SK-N-SH treated with all-trans-retinoic acid at 6 μM for 48 hours (cell line): ENCODE results near the gene PDCD7.

Experiments
- ARNTL ChIP-seq: fragments of 450-650 bp; formaldehyde crosslinking; IDR thresholded peaks from 2 replicates; pipeline ENCODE4 v1.5.0; 2020; ENCODE audit warnings: low read depth, mild to moderate bottlenecking, moderate library complexity, borderline replicate concordance
- RARB ChIP-seq: fragments of 250-450 bp; sonication (Bioruptor Pico); IDR thresholded peaks from 2 replicates; pipeline ENCODE4 v1.8.0; 2021; ENCODE audit warnings: mild to moderate bottlenecking, moderate library complexity
- SNAI2 ChIP-seq: fragments of 250-450 bp; sonication (Bioruptor Pico); IDR thresholded peaks from 2 replicates; pipeline ENCODE4 v1.5.0; 2020; ENCODE audit warnings: mild to moderate bottlenecking, moderate library complexity
- ZFP30 ChIP-seq: fragments of 450-650 bp; formaldehyde crosslinking; IDR thresholded peaks from 2 replicates; pipeline ENCODE4 v1.5.0; 2022; ENCODE audit warnings: mild to moderate bottlenecking, moderate library complexity
- ZNF565 ChIP-seq: fragments of 450-650 bp; formaldehyde crosslinking; conservative IDR thresholded peaks from 2 replicates; pipeline ENCODE4 v1.5.0; 2020; ENCODE audit warnings: low read depth, mild to moderate bottlenecking, moderate library complexity
- ZNF70 ChIP-seq: fragments of 450-650 bp; formaldehyde crosslinking; IDR thresholded peaks from 2 replicates; pipeline ENCODE4 v1.5.0; 2020; ENCODE audit warnings: mild to moderate bottlenecking, moderate library complexity
- TF ChIP-seq, protein P1 (sequence below): fragments of 250-450 bp; sonication (Bioruptor Pico); IDR thresholded peaks from 2 replicates; pipeline ENCODE4 v1.8.0; 2020; ENCODE audit warnings: mild to moderate bottlenecking, moderate library complexity, borderline replicate concordance
- TF ChIP-seq, protein P2 (sequence below): fragments of 250-450 bp; sonication (Bioruptor Pico); IDR thresholded peaks from 2 replicates; pipeline ENCODE4 v1.8.0; 2021; ENCODE audit warnings: low read depth, mild to moderate bottlenecking, moderate library complexity, borderline replicate concordance
- TF ChIP-seq, protein P3 (sequence below): fragments of 250-450 bp; sonication (Bioruptor Pico); IDR thresholded peaks from 2 replicates; pipeline ENCODE4 v1.5.1; 2020; ENCODE audit warnings: low read depth, mild to moderate bottlenecking, moderate library complexity

DNA sequence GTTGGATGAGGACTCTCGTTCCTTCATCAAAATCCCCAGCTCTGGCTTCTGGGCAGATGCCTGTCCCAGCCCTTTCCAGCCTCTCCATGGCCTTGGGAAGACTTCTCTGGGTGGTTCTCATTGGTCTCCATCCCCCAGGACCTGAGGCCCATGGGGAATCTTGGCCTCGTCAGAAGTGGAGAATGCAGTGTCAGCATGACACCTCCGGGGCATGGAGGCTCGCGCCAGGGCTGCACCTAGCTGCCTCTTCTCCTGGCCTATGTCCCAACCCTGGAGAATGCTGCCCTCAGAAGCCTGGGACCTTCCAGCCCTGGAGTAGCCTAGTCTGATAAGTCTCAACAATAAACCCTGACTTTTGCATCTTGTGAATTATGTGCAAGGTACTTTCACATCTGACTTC, 54.0 kb downstream of the PDCD7 start:
- TF ChIP-seq, protein P1, sequence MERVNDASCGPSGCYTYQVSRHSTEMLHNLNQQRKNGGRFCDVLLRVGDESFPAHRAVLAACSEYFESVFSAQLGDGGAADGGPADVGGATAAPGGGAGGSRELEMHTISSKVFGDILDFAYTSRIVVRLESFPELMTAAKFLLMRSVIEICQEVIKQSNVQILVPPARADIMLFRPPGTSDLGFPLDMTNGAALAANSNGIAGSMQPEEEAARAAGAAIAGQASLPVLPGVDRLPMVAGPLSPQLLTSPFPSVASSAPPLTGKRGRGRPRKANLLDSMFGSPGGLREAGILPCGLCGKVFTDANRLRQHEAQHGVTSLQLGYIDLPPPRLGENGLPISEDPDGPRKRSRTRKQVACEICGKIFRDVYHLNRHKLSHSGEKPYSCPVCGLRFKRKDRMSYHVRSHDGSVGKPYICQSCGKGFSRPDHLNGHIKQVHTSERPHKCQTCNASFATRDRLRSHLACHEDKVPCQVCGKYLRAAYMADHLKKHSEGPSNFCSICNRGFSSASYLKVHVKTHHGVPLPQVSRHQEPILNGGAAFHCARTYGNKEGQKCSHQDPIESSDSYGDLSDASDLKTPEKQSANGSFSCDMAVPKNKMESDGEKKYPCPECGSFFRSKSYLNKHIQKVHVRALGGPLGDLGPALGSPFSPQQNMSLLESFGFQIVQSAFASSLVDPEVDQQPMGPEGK: no peak
- TF ChIP-seq ZNF70 (CRISPR knock-in tag) (no peak), ZFP30 (CRISPR knock-in tag) (no peak), SNAI2 (CRISPR knock-in tag) (no peak), RARB (CRISPR knock-in tag) (no peak), ZNF565 (CRISPR knock-in tag) (no peak), ARNTL (CRISPR knock-in tag) (no peak)
- TF ChIP-seq, protein P2, sequence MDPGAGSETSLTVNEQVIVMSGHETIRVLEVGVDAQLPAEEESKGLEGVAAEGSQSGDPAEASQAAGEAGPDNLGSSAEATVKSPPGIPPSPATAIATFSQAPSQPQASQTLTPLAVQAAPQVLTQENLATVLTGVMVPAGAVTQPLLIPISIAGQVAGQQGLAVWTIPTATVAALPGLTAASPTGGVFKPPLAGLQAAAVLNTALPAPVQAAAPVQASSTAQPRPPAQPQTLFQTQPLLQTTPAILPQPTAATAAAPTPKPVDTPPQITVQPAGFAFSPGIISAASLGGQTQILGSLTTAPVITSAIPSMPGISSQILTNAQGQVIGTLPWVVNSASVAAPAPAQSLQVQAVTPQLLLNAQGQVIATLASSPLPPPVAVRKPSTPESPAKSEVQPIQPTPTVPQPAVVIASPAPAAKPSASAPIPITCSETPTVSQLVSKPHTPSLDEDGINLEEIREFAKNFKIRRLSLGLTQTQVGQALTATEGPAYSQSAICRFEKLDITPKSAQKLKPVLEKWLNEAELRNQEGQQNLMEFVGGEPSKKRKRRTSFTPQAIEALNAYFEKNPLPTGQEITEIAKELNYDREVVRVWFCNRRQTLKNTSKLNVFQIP (CRISPR knock-in tag): no peak
- TF ChIP-seq, protein P3, sequence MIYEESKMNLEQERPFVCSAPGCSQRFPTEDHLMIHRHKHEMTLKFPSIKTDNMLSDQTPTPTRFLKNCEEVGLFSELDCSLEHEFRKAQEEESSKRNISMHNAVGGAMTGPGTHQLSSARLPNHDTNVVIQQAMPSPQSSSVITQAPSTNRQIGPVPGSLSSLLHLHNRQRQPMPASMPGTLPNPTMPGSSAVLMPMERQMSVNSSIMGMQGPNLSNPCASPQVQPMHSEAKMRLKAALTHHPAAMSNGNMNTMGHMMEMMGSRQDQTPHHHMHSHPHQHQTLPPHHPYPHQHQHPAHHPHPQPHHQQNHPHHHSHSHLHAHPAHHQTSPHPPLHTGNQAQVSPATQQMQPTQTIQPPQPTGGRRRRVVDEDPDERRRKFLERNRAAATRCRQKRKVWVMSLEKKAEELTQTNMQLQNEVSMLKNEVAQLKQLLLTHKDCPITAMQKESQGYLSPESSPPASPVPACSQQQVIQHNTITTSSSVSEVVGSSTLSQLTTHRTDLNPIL (CRISPR knock-in tag): no peak
